PFSK-1 (cell line): ENCODE data around the gene CSTF2.

Source experiments
- FOXP2 ChIP-seq: optimal IDR thresholded peaks from 2 replicates; pipeline ENCODE3; 2011; ENCODE audit warnings: borderline replicate concordance, control low read depth, inconsistent platforms; ENCODE audit not compliant: insufficient read depth; ENCODE audit errors: extremely low read length, extremely low read depth
- POLR2AphosphoS5 ChIP-seq: IDR thresholded peaks from 2 replicates; pipeline ENCODE4 v1.6.1; 2012; ENCODE audit warnings: low read depth, mild to moderate bottlenecking, control low read depth, low read length, moderate library complexity
- SIN3A ChIP-seq: IDR thresholded peaks from 2 replicates; pipeline ENCODE4 v1.6.1; 2012; ENCODE audit warnings: mild to moderate bottlenecking, low read length, moderate library complexity, borderline replicate concordance; ENCODE audit not compliant: insufficient read depth
- TAF1 ChIP-seq: IDR thresholded peaks from 2 replicates; pipeline ENCODE4 v1.6.1; 2012; ENCODE audit warnings: low read length, control low read depth, borderline replicate concordance; ENCODE audit not compliant: insufficient read depth
- TF ChIP-seq, protein P1 (sequence below), 2 experiments: IDR thresholded peaks; 2 replicates each; pipeline versions ENCODE4 v1.6.1 to v1.8.0; 2011 to 2012; ENCODE audit warnings: low read depth in 2 of 2, low read length in 2 of 2, control low read depth in 1 of 2, inconsistent platforms in 1 of 2, mild to moderate bottlenecking in 1 of 2, moderate library complexity in 1 of 2; ENCODE audit not compliant: insufficient read depth in 1 of 2

- TF ChIP-seq TAF1, result no peak
- no peak for TF ChIP-seq POLR2AphosphoS5
- TF ChIP-seq SIN3A, result no peak
- TF ChIP-seq, protein P1, sequence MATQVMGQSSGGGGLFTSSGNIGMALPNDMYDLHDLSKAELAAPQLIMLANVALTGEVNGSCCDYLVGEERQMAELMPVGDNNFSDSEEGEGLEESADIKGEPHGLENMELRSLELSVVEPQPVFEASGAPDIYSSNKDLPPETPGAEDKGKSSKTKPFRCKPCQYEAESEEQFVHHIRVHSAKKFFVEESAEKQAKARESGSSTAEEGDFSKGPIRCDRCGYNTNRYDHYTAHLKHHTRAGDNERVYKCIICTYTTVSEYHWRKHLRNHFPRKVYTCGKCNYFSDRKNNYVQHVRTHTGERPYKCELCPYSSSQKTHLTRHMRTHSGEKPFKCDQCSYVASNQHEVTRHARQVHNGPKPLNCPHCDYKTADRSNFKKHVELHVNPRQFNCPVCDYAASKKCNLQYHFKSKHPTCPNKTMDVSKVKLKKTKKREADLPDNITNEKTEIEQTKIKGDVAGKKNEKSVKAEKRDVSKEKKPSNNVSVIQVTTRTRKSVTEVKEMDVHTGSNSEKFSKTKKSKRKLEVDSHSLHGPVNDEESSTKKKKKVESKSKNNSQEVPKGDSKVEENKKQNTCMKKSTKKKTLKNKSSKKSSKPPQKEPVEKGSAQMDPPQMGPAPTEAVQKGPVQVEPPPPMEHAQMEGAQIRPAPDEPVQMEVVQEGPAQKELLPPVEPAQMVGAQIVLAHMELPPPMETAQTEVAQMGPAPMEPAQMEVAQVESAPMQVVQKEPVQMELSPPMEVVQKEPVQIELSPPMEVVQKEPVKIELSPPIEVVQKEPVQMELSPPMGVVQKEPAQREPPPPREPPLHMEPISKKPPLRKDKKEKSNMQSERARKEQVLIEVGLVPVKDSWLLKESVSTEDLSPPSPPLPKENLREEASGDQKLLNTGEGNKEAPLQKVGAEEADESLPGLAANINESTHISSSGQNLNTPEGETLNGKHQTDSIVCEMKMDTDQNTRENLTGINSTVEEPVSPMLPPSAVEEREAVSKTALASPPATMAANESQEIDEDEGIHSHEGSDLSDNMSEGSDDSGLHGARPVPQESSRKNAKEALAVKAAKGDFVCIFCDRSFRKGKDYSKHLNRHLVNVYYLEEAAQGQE (IDR thresholded peaks at IDR 0.05; ENCODE audit: insufficient read depth in 1 of 2, low read depth in 2 of 2, low read length in 2 of 2), result no peak
- no peak for TF ChIP-seq FOXP2
These were observed 48.1 kb downstream of the CSTF2 start for GRCh38 chrX:100868273-100868672.
